Adrenal gland (tissue), 5 donors: ENCODE data around the gene NNT.

Experiments
- CTCF ChIP-seq, 6 experiments: fragments of 450-650 bp in 4 of 6; fragments of 200-600 bp in 2 of 6; sonication (generic) in 1 of 6; IDR thresholded peaks; 1 replicate in 5 of 6; 2 replicates in 1 of 6; pipeline versions ENCODE4 v1.5.1 to v1.8.0; 2016 to 2021; ENCODE audit warnings: antibody characterized with exemption in 6 of 6, mild to moderate bottlenecking in 2 of 6, moderate library complexity in 1 of 6
- POLR2A ChIP-seq, 2 donors: fragments of 450-650 bp; IDR thresholded peaks; one replicate each; pipeline ENCODE4 v1.6.1; 2017; ENCODE audit warnings: antibody characterized with exemption in 2 of 2, mild to moderate bottlenecking in 2 of 2, moderate library complexity in 1 of 2
- donor health status: DM: no; HTN: no; CAD: no.

- TF ChIP-seq CTCF (IDR thresholded peaks at IDR 0.05), result no peak
- no peak for TF ChIP-seq POLR2A (IDR thresholded peaks at IDR 0.05)
Measured at GRCh38 chr5:43582082-43583005, 20.6 kb upstream of the NNT start.
